SH-SY5Y (cell line): ENCODE measurements around the gene PIK3IP1.

Experiments
- GATA2 ChIP-seq: IDR thresholded peaks from 2 replicates; pipeline ENCODE4 v1.6.1; 2011; ENCODE audit warnings: mild to moderate bottlenecking, low read depth, low read length
- GATA3 ChIP-seq: IDR thresholded peaks from 2 replicates; pipeline ENCODE4 v1.6.1; 2011; ENCODE audit warnings: low read depth, mild to moderate bottlenecking, low read length, moderate library complexity

- TF ChIP-seq GATA2 (no peak), GATA3 (no peak)
Measured at GRCh38 chr22:31323578-31324550, 31.6 kb upstream of the PIK3IP1 start.
